K562 (cell line): ENCODE measurements around the gene PRKCSH. TPM values are rescaled to one million over a fixed set of nuclear protein-coding genes. Genes with fewer than 3 reads are reported as not detected.

Source experiments
- ARID1B ChIP-seq: fragments of 450-650 bp; IDR thresholded peaks from 2 replicates; pipeline ENCODE4 v1.6.1; 2016; ENCODE audit warnings: antibody characterized with exemption, mild to moderate bottlenecking, inconsistent platforms
- ARID2 ChIP-seq: fragments of 450-650 bp; IDR thresholded peaks from 2 replicates; pipeline ENCODE4 v1.6.1; 2017; ENCODE audit warnings: antibody characterized with exemption, mild to moderate bottlenecking
- BRD4 ChIP-seq: fragments of 200-600 bp; sonication (generic); IDR thresholded peaks from 2 replicates; pipeline ENCODE4 v1.6.1; 2017; ENCODE audit warnings: inconsistent platforms
- CTBP1 ChIP-seq: fragments of 450-650 bp; IDR thresholded peaks from 2 replicates; pipeline ENCODE4 v1.6.1; 2016; ENCODE audit warnings: borderline replicate concordance
- GABPB2 ChIP-seq: fragments of 250-450 bp; sonication (Bioruptor Pico); conservative IDR thresholded peaks from 2 replicates; pipeline ENCODE4 v1.5.1; 2021; ENCODE audit warnings: mild to moderate bottlenecking
- JUN ChIP-seq, 2 experiments: sonication (generic) in 1 of 2; formaldehyde crosslinking in 1 of 2; IDR thresholded peaks; 2 replicates each; pipeline versions ENCODE4 v1.6.1 to v1.8.0; 2012 to 2022; ENCODE audit warnings: borderline replicate concordance in 2 of 2, mild to moderate bottlenecking in 2 of 2, improper control_type of control experiment in 1 of 2, low read depth in 1 of 2, low read length in 1 of 2, missing genetic modification reagents in 1 of 2
- NFIC ChIP-seq: fragments of 450-650 bp; IDR thresholded peaks from 2 replicates; pipeline ENCODE4 v1.6.1; 2017; ENCODE audit warnings: mild to moderate bottlenecking, inconsistent platforms
- NR2C2 ChIP-seq, 2 experiments: fragments of 200-800 bp in 1 of 2; sonication (Bioruptor generic) in 1 of 2; sonication (generic) in 1 of 2; formaldehyde crosslinking in 1 of 2; IDR thresholded peaks; 2 replicates each; pipeline versions ENCODE4 v1.6.1 to v1.8.0; 2016 to 2022; ENCODE audit warnings: mild to moderate bottlenecking in 1 of 2, missing compliant biosample characterization in 1 of 2, missing genetic modification characterization in 1 of 2, missing genetic modification reagents in 1 of 2
- PHF8 ChIP-seq: fragments of 200-600 bp; sonication (generic); IDR thresholded peaks from 2 replicates; pipeline ENCODE4 v1.6.1; 2012; ENCODE audit warnings: mixed run types, mild to moderate bottlenecking, inconsistent platforms, low read length, moderate library complexity, borderline replicate concordance
- POLR2B ChIP-seq: fragments of 450-650 bp; IDR thresholded peaks from 2 replicates; pipeline ENCODE4 v1.6.1; 2018; ENCODE audit warnings: low read depth; ENCODE audit not compliant: partially characterized antibody
- SIX5 ChIP-seq, 2 experiments: IDR thresholded peaks; 2 replicates each; pipeline ENCODE4 v1.6.1; 2011; ENCODE audit warnings: low read length in 2 of 2, borderline replicate concordance in 1 of 2, low read depth in 1 of 2, mild to moderate bottlenecking in 1 of 2, moderate library complexity in 1 of 2; ENCODE audit not compliant: insufficient read depth in 1 of 2
- SRSF3 ChIP-seq: fragments of 200-400 bp; formaldehyde crosslinking; IDR thresholded peaks from 2 replicates; pipeline ENCODE4 v1.6.1; 2016; ENCODE audit warnings: mild to moderate bottlenecking, low read length, moderate library complexity; ENCODE audit not compliant: insufficient read depth
- TGIF2 ChIP-seq: sonication (generic); formaldehyde crosslinking; IDR thresholded peaks from 2 replicates; pipeline ENCODE4 v1.8.1; 2022; ENCODE audit warnings: mild to moderate bottlenecking, missing genetic modification reagents, moderate library complexity
- TOE1 ChIP-seq, 2 experiments: fragments of 450-650 bp in 1 of 2; sonication (generic) in 1 of 2; formaldehyde crosslinking in 1 of 2; IDR thresholded peaks; 2 replicates each; pipeline versions ENCODE4 v1.7.1 to v1.8.0; 2016 to 2022; ENCODE audit warnings: borderline replicate concordance in 2 of 2, mild to moderate bottlenecking in 2 of 2, antibody characterized with exemption in 1 of 2, inconsistent platforms in 1 of 2, low read depth in 1 of 2, missing genetic modification reagents in 1 of 2, moderate library complexity in 1 of 2
- XRCC3 ChIP-seq: fragments of 450-650 bp; IDR thresholded peaks from 2 replicates; pipeline ENCODE4 v1.6.1; 2017; ENCODE audit warnings: mild to moderate bottlenecking, moderate library complexity
- ZBTB17 ChIP-seq: fragments of 450-650 bp; formaldehyde crosslinking; IDR thresholded peaks from 2 replicates; pipeline ENCODE4 v1.4.0; 2020; ENCODE audit warnings: mild to moderate bottlenecking
- ZBTB7A ChIP-seq: IDR thresholded peaks from 2 replicates; pipeline ENCODE4 v1.6.1; 2011; ENCODE audit warnings: low read depth, mild to moderate bottlenecking, low read length, moderate library complexity, borderline replicate concordance; ENCODE audit not compliant: control insufficient read depth
- ZKSCAN1 ChIP-seq: fragments of 150-350 bp; IDR thresholded peaks from 2 replicates; pipeline ENCODE4 v1.6.1; 2016; ENCODE audit warnings: low read depth, low read length
- ZNF668 ChIP-seq: fragments of 250-450 bp; sonication (Bioruptor Pico); IDR thresholded peaks from 2 replicates; pipeline ENCODE4 v1.8.0; 2022; ENCODE audit warnings: mild to moderate bottlenecking, inconsistent platforms
- ZNF696 ChIP-seq: fragments of 250-450 bp; sonication (Bioruptor Pico); conservative IDR thresholded peaks from 2 replicates; pipeline ENCODE4 v1.4.0; 2020; ENCODE audit warnings: mild to moderate bottlenecking, moderate library complexity
- polyA plus RNA-seq, 8 experiments: library from polyadenylated mRNA; depleted of rRNA in 4 of 8; stranded (reverse) in 5 of 8; unstranded in 3 of 8; fragments of >200 nt; fragmentation: Nextera tagmentation in 2 of 8; fragmentation: Illumina TruSeq in 1 of 8; extraction: Ambion mirVana in 2 of 8; extraction: Trizol in 1 of 8; gene quantifications; 2 replicates each; pipeline versions ENCODE4 v1.2.1 to v1.2.3, GENCODE V29; 2011 to 2014; ENCODE audit warnings: inconsistent platforms in 1 of 8, missing spikeins in 1 of 8
- total RNA-seq, 7 experiments: library from RNA; depleted of rRNA in 6 of 7; stranded (reverse); fragments of >200 nt in 6 of 7; fragmentation: Illumina TruSeq in 2 of 7; extraction: Trizol in 2 of 7; gene quantifications; 2 replicates each; pipeline versions ENCODE4 v1.2.1 to v1.2.3, GENCODE V29; 2011 to 2021; ENCODE audit warnings: low replicate concordance in 1 of 7
- TF ChIP-seq, protein P1 (sequence below): IDR thresholded peaks from 3 replicates; pipeline ENCODE4 v1.6.1; 2011; ENCODE audit warnings: borderline replicate concordance, mild to moderate bottlenecking, moderate library complexity; ENCODE audit not compliant: insufficient read length; ENCODE audit errors: extremely low read depth
- TF ChIP-seq, protein P2 (sequence below): sonication (generic); formaldehyde crosslinking; IDR thresholded peaks from 2 replicates; pipeline ENCODE4 v1.8.1; 2023; ENCODE audit warnings: mild to moderate bottlenecking, missing genetic modification reagents

PRKCSH gene
- total and polyA plus RNA-seq, 9 of the 15 experiments (the other 6 are each of a cell fraction or from before 2014, with no cell fraction given): 2.3 to 297 (median 48.1) TPM

DNA sequence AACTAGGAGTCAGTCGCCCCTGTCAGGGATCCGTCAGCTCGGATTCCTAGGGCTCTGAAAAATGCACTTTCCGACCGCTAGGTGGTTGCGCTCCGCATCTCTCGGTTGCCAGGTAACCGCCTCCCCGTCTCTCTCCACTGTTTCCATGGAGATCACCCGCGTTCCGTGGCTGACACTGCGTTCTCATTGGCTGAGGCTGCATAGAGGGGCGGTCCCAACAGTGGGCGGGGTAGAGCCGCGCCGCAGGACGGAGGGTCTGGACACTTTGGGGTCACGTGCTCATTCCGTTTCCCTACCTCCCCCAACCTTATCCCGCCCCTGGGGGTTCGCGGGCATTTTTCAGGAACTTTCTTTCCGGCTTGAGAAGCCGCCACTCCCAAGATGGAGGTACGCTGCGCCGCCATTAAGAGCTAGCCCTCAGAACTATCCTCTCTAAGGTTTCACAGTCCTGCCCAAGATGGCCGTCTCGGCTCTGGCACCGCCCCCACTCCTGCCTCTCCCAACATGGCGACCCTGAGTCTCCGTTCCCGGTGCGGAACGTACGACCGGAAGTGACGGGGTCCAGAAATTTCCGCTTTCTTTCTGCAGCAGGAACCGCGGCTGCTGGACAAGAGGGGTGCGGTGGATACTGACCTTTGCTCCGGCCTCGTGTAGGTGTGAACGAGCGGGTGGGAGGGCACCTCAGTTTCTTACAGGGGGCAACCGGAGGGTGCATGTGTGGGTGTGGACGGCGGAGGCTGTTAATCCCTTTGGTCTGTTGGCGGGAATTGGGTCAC, at the start of gene PRKCSH, which contains the start of gene ODAD3 (continued):
- TF ChIP-seq, protein P1, sequence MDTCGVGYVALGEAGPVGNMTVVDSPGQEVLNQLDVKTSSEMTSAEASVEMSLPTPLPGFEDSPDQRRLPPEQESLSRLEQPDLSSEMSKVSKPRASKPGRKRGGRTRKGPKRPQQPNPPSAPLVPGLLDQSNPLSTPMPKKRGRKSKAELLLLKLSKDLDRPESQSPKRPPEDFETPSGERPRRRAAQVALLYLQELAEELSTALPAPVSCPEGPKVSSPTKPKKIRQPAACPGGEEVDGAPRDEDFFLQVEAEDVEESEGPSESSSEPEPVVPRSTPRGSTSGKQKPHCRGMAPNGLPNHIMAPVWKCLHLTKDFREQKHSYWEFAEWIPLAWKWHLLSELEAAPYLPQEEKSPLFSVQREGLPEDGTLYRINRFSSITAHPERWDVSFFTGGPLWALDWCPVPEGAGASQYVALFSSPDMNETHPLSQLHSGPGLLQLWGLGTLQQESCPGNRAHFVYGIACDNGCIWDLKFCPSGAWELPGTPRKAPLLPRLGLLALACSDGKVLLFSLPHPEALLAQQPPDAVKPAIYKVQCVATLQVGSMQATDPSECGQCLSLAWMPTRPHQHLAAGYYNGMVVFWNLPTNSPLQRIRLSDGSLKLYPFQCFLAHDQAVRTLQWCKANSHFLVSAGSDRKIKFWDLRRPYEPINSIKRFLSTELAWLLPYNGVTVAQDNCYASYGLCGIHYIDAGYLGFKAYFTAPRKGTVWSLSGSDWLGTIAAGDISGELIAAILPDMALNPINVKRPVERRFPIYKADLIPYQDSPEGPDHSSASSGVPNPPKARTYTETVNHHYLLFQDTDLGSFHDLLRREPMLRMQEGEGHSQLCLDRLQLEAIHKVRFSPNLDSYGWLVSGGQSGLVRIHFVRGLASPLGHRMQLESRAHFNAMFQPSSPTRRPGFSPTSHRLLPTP: no peak
- TF ChIP-seq ARID1B: peak; percentile 19; the same call in 1 of the 2 replicates
- TF ChIP-seq XRCC3: no peak
- TF ChIP-seq NFIC: 0 out of 2 replicates have a peak, but pooled peaks have one; percentile 19
- TF ChIP-seq ZBTB7A: no peak
- TF ChIP-seq BRD4: no peak
- no peak for TF ChIP-seq JUN (IDR thresholded peaks at IDR 0.05; ENCODE audit: borderline replicate concordance, low read depth, low read length)
- no peak for TF ChIP-seq JUN (CRISPR knock-in tag; IDR thresholded peaks at IDR 0.05; ENCODE audit: borderline replicate concordance)
- peak; percentile 94 for TF ChIP-seq CTBP1
- TF ChIP-seq SIX5 (IDR thresholded peaks at IDR 0.05; ENCODE audit: borderline replicate concordance in 1 of 2, insufficient read depth in 1 of 2, low read depth in 1 of 2, low read length in 2 of 2): peak; percentile 83 to 89
- no peak for TF ChIP-seq ZNF696 (CRISPR knock-in tag)
- TF ChIP-seq ZNF668 (CRISPR knock-in tag): no peak
- TF ChIP-seq, protein P2, sequence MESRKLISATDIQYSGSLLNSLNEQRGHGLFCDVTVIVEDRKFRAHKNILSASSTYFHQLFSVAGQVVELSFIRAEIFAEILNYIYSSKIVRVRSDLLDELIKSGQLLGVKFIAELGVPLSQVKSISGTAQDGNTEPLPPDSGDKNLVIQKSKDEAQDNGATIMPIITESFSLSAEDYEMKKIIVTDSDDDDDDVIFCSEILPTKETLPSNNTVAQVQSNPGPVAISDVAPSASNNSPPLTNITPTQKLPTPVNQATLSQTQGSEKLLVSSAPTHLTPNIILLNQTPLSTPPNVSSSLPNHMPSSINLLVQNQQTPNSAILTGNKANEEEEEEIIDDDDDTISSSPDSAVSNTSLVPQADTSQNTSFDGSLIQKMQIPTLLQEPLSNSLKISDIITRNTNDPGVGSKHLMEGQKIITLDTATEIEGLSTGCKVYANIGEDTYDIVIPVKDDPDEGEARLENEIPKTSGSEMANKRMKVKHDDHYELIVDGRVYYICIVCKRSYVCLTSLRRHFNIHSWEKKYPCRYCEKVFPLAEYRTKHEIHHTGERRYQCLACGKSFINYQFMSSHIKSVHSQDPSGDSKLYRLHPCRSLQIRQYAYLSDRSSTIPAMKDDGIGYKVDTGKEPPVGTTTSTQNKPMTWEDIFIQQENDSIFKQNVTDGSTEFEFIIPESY (CRISPR knock-in tag): no peak
- TF ChIP-seq SRSF3: no peak
- no peak for TF ChIP-seq GABPB2 (CRISPR knock-in tag)
- peak; percentile 35; the same call in 1 of the 2 replicates for TF ChIP-seq ZBTB17 (CRISPR knock-in tag)
- no peak for TF ChIP-seq ZKSCAN1
- TF ChIP-seq NR2C2 (CRISPR knock-in tag; IDR thresholded peaks at IDR 0.05): peak; percentile 33
- peak; percentile 95 for TF ChIP-seq NR2C2 (tag; IDR thresholded peaks at IDR 0.05)
- no peak for TF ChIP-seq ARID2
- peak; percentile 99 for TF ChIP-seq TOE1 (IDR thresholded peaks at IDR 0.05; ENCODE audit: borderline replicate concordance)
- TF ChIP-seq TOE1 (CRISPR knock-in tag; IDR thresholded peaks at IDR 0.05; ENCODE audit: borderline replicate concordance, low read depth): no peak
- no peak for TF ChIP-seq TGIF2 (CRISPR knock-in tag)
- TF ChIP-seq POLR2B: peak; percentile 66
- peak; percentile 80; the same call in 1 of the 2 replicates for TF ChIP-seq PHF8
